ENCODE data around the gene NLRC5. TPM values are rescaled to one million over a fixed set of nuclear protein-coding genes. Genes with fewer than 3 reads are reported as not detected.

Gene NLRC5
- total RNA-seq, 1 experiment from 2014 or later: 3.5 TPM

GRCh38 chr16:57113664-57114063, 124.3 kb downstream of the NLRC5 start:
- no peak for DNase-seq (ENCODE audit: low read depth, low spot score)
- in situ Hi-C loops (cut with HindIII; ENCODE audit: low pct_unique_long_range_greater_than_20kb, low sequenced_read_pairs): no loop called here

- no peak for DNase-seq (ENCODE audit: low read depth, low spot score)
- in situ Hi-C loops (cut with HindIII; ENCODE audit: low pct_unique_long_range_greater_than_20kb, low sequenced_read_pairs): no loop called here
These were observed 125.8 kb downstream of the NLRC5 start for GRCh38 chr16:57115168-57115513.

GRCh38 chr16:57115514-57116182, 126.3 kb downstream of the NLRC5 start:
- in situ Hi-C loops (cut with HindIII; ENCODE audit: low pct_unique_long_range_greater_than_20kb, low sequenced_read_pairs): no loop called here
- no peak for DNase-seq (ENCODE audit: low read depth, low spot score)

- DNase-seq (ENCODE audit: low read depth, low spot score): no peak
- in situ Hi-C loops (cut with HindIII; ENCODE audit: low pct_unique_long_range_greater_than_20kb, low sequenced_read_pairs): no loop called here
These were observed 129.2 kb downstream of the NLRC5 start for GRCh38 chr16:57118461-57119084.

- in situ Hi-C loops (cut with HindIII; ENCODE audit: low pct_unique_long_range_greater_than_20kb, low sequenced_read_pairs): no loop called here
- no peak for DNase-seq (ENCODE audit: low read depth, low spot score)
These were observed 134.0 kb downstream of the NLRC5 start for GRCh38 chr16:57123216-57123973.

- in situ Hi-C loops (cut with HindIII; ENCODE audit: low pct_unique_long_range_greater_than_20kb, low sequenced_read_pairs): no loop called here
- DNase-seq (ENCODE audit: low read depth, low spot score): no peak
These were observed 134.8 kb downstream of the NLRC5 start for GRCh38 chr16:57123974-57124674.

- no peak for DNase-seq (ENCODE audit: low read depth, low spot score)
- in situ Hi-C loops (cut with HindIII; ENCODE audit: low pct_unique_long_range_greater_than_20kb, low sequenced_read_pairs): no loop called here
These were observed 136.0 kb downstream of the NLRC5 start for GRCh38 chr16:57125376-57125775.

GRCh38 chr16:57125969-57126368, 136.6 kb downstream of the NLRC5 start:
- no peak for DNase-seq (ENCODE audit: low read depth, low spot score)
- in situ Hi-C loops (cut with HindIII; ENCODE audit: low pct_unique_long_range_greater_than_20kb, low sequenced_read_pairs): no loop called here

- DNase-seq (ENCODE audit: low read depth, low spot score): no peak
- in situ Hi-C loops (cut with HindIII; ENCODE audit: low pct_unique_long_range_greater_than_20kb, low sequenced_read_pairs): no loop called here
These were observed 137.1 kb downstream of the NLRC5 start for GRCh38 chr16:57126411-57126810.

- in situ Hi-C loops (cut with HindIII; ENCODE audit: low pct_unique_long_range_greater_than_20kb, low sequenced_read_pairs): no loop called here
- DNase-seq (ENCODE audit: low read depth, low spot score): no peak
These were observed 137.8 kb downstream of the NLRC5 start for GRCh38 chr16:57127037-57127763.

GRCh38 chr16:57127836-57128235, 138.5 kb downstream of the NLRC5 start:
- DNase-seq (ENCODE audit: low read depth, low spot score): no peak
- in situ Hi-C loops (cut with HindIII; ENCODE audit: low pct_unique_long_range_greater_than_20kb, low sequenced_read_pairs): no loop called here

- in situ Hi-C loops (cut with HindIII; ENCODE audit: low pct_unique_long_range_greater_than_20kb, low sequenced_read_pairs): no loop called here
- no peak for DNase-seq (ENCODE audit: low read depth, low spot score)
These were observed 139.5 kb downstream of the NLRC5 start for GRCh38 chr16:57128771-57129389.

- in situ Hi-C loops (cut with HindIII; ENCODE audit: low pct_unique_long_range_greater_than_20kb, low sequenced_read_pairs): no loop called here
- no peak for DNase-seq (ENCODE audit: low read depth, low spot score)
These were observed 141.6 kb downstream of the NLRC5 start for GRCh38 chr16:57130950-57131321.

GRCh38 chr16:57131351-57131970, 142.1 kb downstream of the NLRC5 start:
- in situ Hi-C loops (cut with HindIII; ENCODE audit: low pct_unique_long_range_greater_than_20kb, low sequenced_read_pairs): no loop called here
- DNase-seq (ENCODE audit: low read depth, low spot score): no peak

- in situ Hi-C loops (cut with HindIII; ENCODE audit: low pct_unique_long_range_greater_than_20kb, low sequenced_read_pairs): no loop called here
These were observed 143.1 kb downstream of the NLRC5 start for GRCh38 chr16:57132470-57132869.

GRCh38 chr16:57133031-57133430, 143.7 kb downstream of the NLRC5 start:
- DNase-seq (ENCODE audit: low read depth, low spot score): no peak
- in situ Hi-C loops (cut with HindIII; ENCODE audit: low pct_unique_long_range_greater_than_20kb, low sequenced_read_pairs): no loop called here

More at GRCh38 chr16:57132470-57132869, 143.1 kb downstream of the NLRC5 start:
- DNase-seq (ENCODE audit: low read depth, low spot score): no peak

All from SK-MEL-5 (cell line).